K562 (cell line): Measurements from ENCODE around the gene GCNA. TPM values are rescaled to one million over a fixed set of nuclear protein-coding genes. Genes with fewer than 3 reads are reported as not detected.

Source experiments
- ATAC-seq: fragments of 200-7000 bp; cut with Tn5 transposase; 3 replicates; pipeline ENCODE4 v1.9.1; 2020; ENCODE audit warnings: moderate library complexity
- BruUV-seq: library from RNA; stranded (reverse); fragments of 400-500 nt; replicated peaks from 2 replicates; lab custom pipeline; 2021; lab: Mats Ljungman, UMichigan
- CTCF ChIA-PET: fragments of 300-600 bp; formaldehyde crosslinking; extraction: SDS; loops from one replicate; lab custom pipeline; 2021; ENCODE audit warnings: low intra/inter-chr PET ratio; lab: Yijun Ruan, JAX
- POLR2A ChIA-PET: fragments of 300-600, 350-650 bp; sonication (Branson Sonifier 250); formaldehyde crosslinking; extraction: SDS; loops from one replicate; lab custom pipeline; 2021; ENCODE audit warnings: antibody characterized with exemption, inconsistent platforms; lab: Yijun Ruan, JAX
- DNase-seq, 4 experiments: peaks; one replicate each; pipeline versions ENCODE4 v3.0.0 to v3.0.0-alpha.2; 2011 to 2018; ENCODE audit warnings: low spot score in 3 of 4, mixed read lengths in 3 of 4; ENCODE audit errors: extremely low read depth in 1 of 4
- FAIRE-seq: peaks from 2 replicates; lab custom pipeline; 2011; peaks lifted over from hg19 to GRCh38; lab: Jason Lieb, UNC
- H2AFZ ChIP-seq: 2 replicates; pipeline ENCODE4 v1.6.0; 2011; ENCODE audit warnings: low read depth, low read length, control low read depth, inconsistent platforms
- H3K27ac ChIP-seq: fragments of 200-600 bp; 3 replicates; pipeline ENCODE4 v1.8.0; 2011; ENCODE audit warnings: low read depth, mild to moderate bottlenecking, control low read depth, inconsistent platforms, low read length, moderate library complexity, mixed read lengths; ENCODE audit errors: extremely low read depth
- H3K27me3 ChIP-seq, 2 experiments: fragments of 300-600 bp in 1 of 2; 2 replicates in 1 of 2; 3 replicates in 1 of 2; pipeline versions ENCODE4 v1.6.0 to v1.8.0; 2011; ENCODE audit warnings: inconsistent platforms in 2 of 2, low read length in 2 of 2, mild to moderate bottlenecking in 1 of 2, mixed read lengths in 1 of 2, moderate library complexity in 1 of 2; ENCODE audit not compliant: control insufficient read depth in 2 of 2, insufficient read depth in 2 of 2
- H3K36me3 ChIP-seq: fragments of 300-600 bp; 3 replicates; pipeline ENCODE4 v1.8.0; 2011; ENCODE audit warnings: mild to moderate bottlenecking, low read length, inconsistent platforms; ENCODE audit not compliant: control insufficient read depth, insufficient read depth
- H3K4me1 ChIP-seq, 2 experiments: fragments of 200-600 bp in 1 of 2; replicated peaks in 1 of 2; 2 replicates in 1 of 2; 3 replicates in 1 of 2; pipeline versions ENCODE4 v1.5.1 to v1.8.0; 2011; ENCODE audit warnings: inconsistent platforms in 2 of 2, low read length in 2 of 2, mild to moderate bottlenecking in 1 of 2, mixed read lengths in 1 of 2, moderate library complexity in 1 of 2; ENCODE audit not compliant: control insufficient read depth in 2 of 2, insufficient read depth in 2 of 2
- H3K4me2 ChIP-seq: 2 replicates; pipeline ENCODE4 v1.6.1; 2011; ENCODE audit warnings: low read length, control low read depth, inconsistent platforms, mixed read lengths; ENCODE audit not compliant: insufficient read depth
- H3K4me3 ChIP-seq: fragments of 200-600 bp; sonication (generic), shearing (Covaris generic); 2 replicates; pipeline ENCODE4 v1.5.1; 2016; ENCODE audit warnings: control low read depth, inconsistent platforms
- H3K79me2 ChIP-seq: fragments of 200-600 bp; 3 replicates; pipeline ENCODE4 v1.8.0; 2011; ENCODE audit warnings: low read length, inconsistent platforms; ENCODE audit not compliant: control insufficient read depth, insufficient read depth
- H3K9ac ChIP-seq, 2 experiments: 2 replicates each; pipeline versions ENCODE4 v1.6.0 to v1.6.1; 2011; ENCODE audit warnings: low read depth in 2 of 2, low read length in 2 of 2, control low read depth in 1 of 2, inconsistent platforms in 1 of 2, mild to moderate bottlenecking in 1 of 2, mixed read lengths in 1 of 2; ENCODE audit not compliant: insufficient read depth in 1 of 2
- H3K9me1 ChIP-seq: one replicate; pipeline ENCODE4 v1.6.0; 2011; ENCODE audit warnings: inconsistent platforms, mild to moderate bottlenecking, low read length, moderate library complexity; ENCODE audit not compliant: control insufficient read depth, insufficient read depth
- H3K9me3 ChIP-seq: replicated peaks from 2 replicates; pipeline ENCODE4 v1.5.1; 2011; ENCODE audit warnings: low read depth, low read length, inconsistent platforms; ENCODE audit not compliant: control insufficient read depth, insufficient read depth
- H4K20me1 ChIP-seq: replicated peaks from 2 replicates; pipeline ENCODE4 v1.6.1; 2011; ENCODE audit warnings: low read length, inconsistent platforms, mixed read lengths; ENCODE audit not compliant: control insufficient read depth, insufficient read depth
- CREB3 ChIP-seq: fragments of 450-650 bp; conservative IDR thresholded peaks from 2 replicates; pipeline ENCODE4 v1.6.1; 2016; ENCODE audit warnings: missing genetic modification characterization, low read depth, mild to moderate bottlenecking, missing compliant biosample characterization, moderate library complexity
- E2F1 ChIP-seq: sonication (generic); formaldehyde crosslinking; IDR thresholded peaks from 2 replicates; pipeline ENCODE4 v1.8.1; 2023; ENCODE audit warnings: mild to moderate bottlenecking, missing genetic modification reagents, moderate library complexity
- EGR1 ChIP-seq: fragments of 450-650 bp; conservative IDR thresholded peaks from 2 replicates; pipeline ENCODE4 v1.6.1; 2017; ENCODE audit warnings: mild to moderate bottlenecking
- ELK3 ChIP-seq: fragments of 450-650 bp; formaldehyde crosslinking; IDR thresholded peaks from 2 replicates; pipeline ENCODE4 v1.4.0; 2020; ENCODE audit warnings: mild to moderate bottlenecking
- MCM3 ChIP-seq: fragments of 450-650 bp; IDR thresholded peaks from 2 replicates; pipeline ENCODE4 v1.6.1; 2016
- RERE ChIP-seq: sonication (generic); formaldehyde crosslinking; IDR thresholded peaks from 2 replicates; pipeline ENCODE4 v1.8.0; 2023; ENCODE audit warnings: missing genetic modification reagents, mild to moderate bottlenecking, borderline replicate concordance
- ZC3H8 ChIP-seq: fragments of 450-650 bp; IDR thresholded peaks from 2 replicates; pipeline ENCODE4 v1.6.1; 2017
- ZFP36 ChIP-seq: fragments of 150-350 bp; IDR thresholded peaks from 2 replicates; pipeline ENCODE4 v1.6.1; 2018; ENCODE audit warnings: low read length, low read depth; ENCODE audit not compliant: partially characterized antibody
- ZNF239 ChIP-seq: fragments of 250-450 bp; sonication (Bioruptor Pico); IDR thresholded peaks from 2 replicates; pipeline ENCODE4 v1.4.0; 2020; ENCODE audit warnings: mild to moderate bottlenecking
- ZNF263 ChIP-seq: sonication (generic); formaldehyde crosslinking; IDR thresholded peaks from 2 replicates; pipeline ENCODE4 v1.8.0; 2022; ENCODE audit warnings: mild to moderate bottlenecking, missing genetic modification reagents, borderline replicate concordance
- ZNF280B ChIP-seq: fragments of 250-450 bp; sonication (Bioruptor Pico); IDR thresholded peaks from 2 replicates; pipeline ENCODE4 v1.5.1; 2021; ENCODE audit warnings: mild to moderate bottlenecking
- ZNF436 ChIP-seq: fragments of 250-450, 450-650 bp; sonication (Bioruptor Pico); formaldehyde crosslinking; IDR thresholded peaks from 2 replicates; pipeline ENCODE4 v1.7.0; 2020; ENCODE audit warnings: mild to moderate bottlenecking
- WGBS: fragments of 100-300 bp; shearing (Covaris generic); methylation state at CpG from one replicate; pipeline ENCODE4 v1.1.6; 2016; ENCODE audit warnings: low coverage, mixed read lengths; ENCODE audit not compliant: insufficient coverage; ENCODE audit errors: missing lambda C conversion rate; 5-methylcytosine and 5-hydroxymethylcytosine counted together
- in situ Hi-C: fragments of 300-500 bp; cut with MboI; formaldehyde crosslinking; loops from 4 replicates; pipeline ENCODE4 v1.15.0; 2018; ENCODE audit warnings: inconsistent platforms, mixed read lengths
- intact Hi-C: fragments of 100-400 bp; cut with micrococcal nuclease; formaldehyde crosslinking; loops from 2 replicates; pipeline ENCODE4 v1.14.2; 2022
- polyA plus RNA-seq, 8 experiments: library from polyadenylated mRNA; depleted of rRNA in 4 of 8; stranded (reverse) in 5 of 8; unstranded in 3 of 8; fragments of >200 nt; fragmentation: Nextera tagmentation in 2 of 8; fragmentation: Illumina TruSeq in 1 of 8; extraction: Ambion mirVana in 2 of 8; extraction: Trizol in 1 of 8; gene quantifications; 2 replicates each; pipeline versions ENCODE4 v1.2.1 to v1.2.3, GENCODE V29; 2011 to 2014; ENCODE audit warnings: inconsistent platforms in 1 of 8, missing spikeins in 1 of 8
- total RNA-seq, 7 experiments: library from RNA; depleted of rRNA in 6 of 7; stranded (reverse); fragments of >200 nt in 6 of 7; fragmentation: Illumina TruSeq in 2 of 7; extraction: Trizol in 2 of 7; gene quantifications; 2 replicates each; pipeline versions ENCODE4 v1.2.1 to v1.2.3, GENCODE V29; 2011 to 2021; ENCODE audit warnings: low replicate concordance in 1 of 7

Gene GCNA
- total and polyA plus RNA-seq, 9 of the 15 experiments (the other 6 are each of a cell fraction or from before 2014, with no cell fraction given): 0.27 to 1.5 (median 0.86) TPM

- no peaks in the 10 kb centered on the region for H4K20me1 ChIP-seq
- H3K9ac ChIP-seq: no peak overlapping the region
- no peak for FAIRE-seq
- CTCF ChIA-PET: no interaction called here
- H3K79me2 ChIP-seq: no peaks in the 10 kb centered on the region
- POLR2A ChIA-PET: no interaction called here
- no peak overlapping the region for H2AFZ ChIP-seq
- in situ Hi-C loops: loop anchor here (25.0 kb wide), 1 partner anchor 202 kb away; no protein-coding TSS in a partner anchor
- H3K4me1 ChIP-seq: no peaks in the 10 kb centered on the region; a peak in 2 of 5 replicates
- no peaks in the 10 kb centered on the region for H3K36me3 ChIP-seq
- no peaks in the 10 kb centered on the region; the same call in 1 of the 2 replicates for H3K9me3 ChIP-seq
- no peaks in the 10 kb centered on the region for H3K9me1 ChIP-seq
- intact Hi-C loops: no loop called here
- H3K4me2 ChIP-seq: no peak overlapping the region
- TF ChIP-seq RERE (CRISPR knock-in tag): no peak
- no peak for TF ChIP-seq ZNF239
- TF ChIP-seq ZNF263: no peak
- TF ChIP-seq ZC3H8: no peak
- no peak for TF ChIP-seq EGR1
- no peak for TF ChIP-seq E2F1 (CRISPR knock-in tag)
- TF ChIP-seq ZNF280B (CRISPR knock-in tag): no peak
- TF ChIP-seq ZNF436 (CRISPR knock-in tag): no peak
- TF ChIP-seq ELK3 (CRISPR knock-in tag): no peak
- TF ChIP-seq ZFP36: no peak
- TF ChIP-seq MCM3: no peak
- TF ChIP-seq CREB3: no peak
- TF ChIP-seq, all 486 proteins: peak for 0
- no peak overlapping the region for H3K27ac ChIP-seq
- no peak for DNase-seq
- H3K27me3 ChIP-seq: peaks cover 10 to 32% of the 10 kb centered on the region in 2 experiments; a peak in 4 of 5 replicates
- no TSS peak for BruUV-seq
- H3K4me3 ChIP-seq: no peak overlapping the region
- ATAC-seq: no peak
- 0% methylated on average over 4 of the region's 6 CpGs for WGBS
Observed at GRCh38 chrX:71659959-71660358, 81.7 kb downstream of the GCNA start.
